ENCODE measurements around the gene IL12RB1. TPM values are rescaled to one million over a fixed set of nuclear protein-coding genes. Genes with fewer than 3 reads are reported as not detected.

IL12RB1 gene
- total and polyA plus RNA-seq, 2 of the 13 experiments (the other 11 are each of a cell fraction or from before 2014, with no cell fraction given) = 0.03 to 0.04 TPM

GRCh38 chr19:18117692-18118378, 31.1 kb upstream of the IL12RB1 start (continued):
- TF ChIP-seq, protein P1, sequence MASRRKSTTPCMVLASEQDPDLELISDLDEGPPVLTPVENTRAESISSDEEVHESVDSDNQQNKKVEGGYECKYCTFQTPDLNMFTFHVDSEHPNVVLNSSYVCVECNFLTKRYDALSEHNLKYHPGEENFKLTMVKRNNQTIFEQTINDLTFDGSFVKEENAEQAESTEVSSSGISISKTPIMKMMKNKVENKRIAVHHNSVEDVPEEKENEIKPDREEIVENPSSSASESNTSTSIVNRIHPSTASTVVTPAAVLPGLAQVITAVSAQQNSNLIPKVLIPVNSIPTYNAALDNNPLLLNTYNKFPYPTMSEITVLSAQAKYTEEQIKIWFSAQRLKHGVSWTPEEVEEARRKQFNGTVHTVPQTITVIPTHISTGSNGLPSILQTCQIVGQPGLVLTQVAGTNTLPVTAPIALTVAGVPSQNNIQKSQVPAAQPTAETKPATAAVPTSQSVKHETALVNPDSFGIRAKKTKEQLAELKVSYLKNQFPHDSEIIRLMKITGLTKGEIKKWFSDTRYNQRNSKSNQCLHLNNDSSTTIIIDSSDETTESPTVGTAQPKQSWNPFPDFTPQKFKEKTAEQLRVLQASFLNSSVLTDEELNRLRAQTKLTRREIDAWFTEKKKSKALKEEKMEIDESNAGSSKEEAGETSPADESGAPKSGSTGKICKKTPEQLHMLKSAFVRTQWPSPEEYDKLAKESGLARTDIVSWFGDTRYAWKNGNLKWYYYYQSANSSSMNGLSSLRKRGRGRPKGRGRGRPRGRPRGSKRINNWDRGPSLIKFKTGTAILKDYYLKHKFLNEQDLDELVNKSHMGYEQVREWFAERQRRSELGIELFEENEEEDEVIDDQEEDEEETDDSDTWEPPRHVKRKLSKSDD (CRISPR knock-in tag; IDR thresholded peaks at IDR 0.05; ENCODE audit: low read depth) = no peak
- TF ChIP-seq ZFX (CRISPR knock-in tag; IDR thresholded peaks at IDR 0.05; ENCODE audit: low read depth) = no peak
- TF ChIP-seq, protein P2, sequence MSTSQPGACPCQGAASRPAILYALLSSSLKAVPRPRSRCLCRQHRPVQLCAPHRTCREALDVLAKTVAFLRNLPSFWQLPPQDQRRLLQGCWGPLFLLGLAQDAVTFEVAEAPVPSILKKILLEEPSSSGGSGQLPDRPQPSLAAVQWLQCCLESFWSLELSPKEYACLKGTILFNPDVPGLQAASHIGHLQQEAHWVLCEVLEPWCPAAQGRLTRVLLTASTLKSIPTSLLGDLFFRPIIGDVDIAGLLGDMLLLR (CRISPR knock-in tag; IDR thresholded peaks at IDR 0.05) = no peak
- TF ChIP-seq REXO4 (CRISPR knock-in tag; IDR thresholded peaks at IDR 0.05; ENCODE audit: borderline replicate concordance) = no peak
- no peak for TF ChIP-seq ZBTB38 (CRISPR knock-in tag; IDR thresholded peaks at IDR 0.05)
- no peak for TF ChIP-seq FOXK1 (CRISPR knock-in tag; IDR thresholded peaks at IDR 0.05; ENCODE audit: borderline replicate concordance, low read depth)
- TF ChIP-seq ZFP91 (CRISPR knock-in tag; IDR thresholded peaks at IDR 0.05; ENCODE audit: borderline replicate concordance) = no peak; the same call in 1 of the 2 replicates
- no peak for TF ChIP-seq SOX13 (IDR thresholded peaks at IDR 0.05)
- TF ChIP-seq SOX13 (CRISPR knock-in tag; conservative IDR thresholded peaks at IDR 0.05 in 1 of 2, IDR thresholded peaks at IDR 0.05 in 1 of 2) = no peak
- TF ChIP-seq GATAD1 (CRISPR knock-in tag; IDR thresholded peaks at IDR 0.05) = no peak
- no peak for TF ChIP-seq ZNF775 (CRISPR knock-in tag; IDR thresholded peaks at IDR 0.05; ENCODE audit: borderline replicate concordance)
- TF ChIP-seq PRMT3 (CRISPR knock-in tag; IDR thresholded peaks at IDR 0.05; ENCODE audit: borderline replicate concordance, low read depth) = no peak
- TF ChIP-seq HMGXB3 (CRISPR knock-in tag; IDR thresholded peaks at IDR 0.05; ENCODE audit: borderline replicate concordance) = no peak
- TF ChIP-seq, protein P3, sequence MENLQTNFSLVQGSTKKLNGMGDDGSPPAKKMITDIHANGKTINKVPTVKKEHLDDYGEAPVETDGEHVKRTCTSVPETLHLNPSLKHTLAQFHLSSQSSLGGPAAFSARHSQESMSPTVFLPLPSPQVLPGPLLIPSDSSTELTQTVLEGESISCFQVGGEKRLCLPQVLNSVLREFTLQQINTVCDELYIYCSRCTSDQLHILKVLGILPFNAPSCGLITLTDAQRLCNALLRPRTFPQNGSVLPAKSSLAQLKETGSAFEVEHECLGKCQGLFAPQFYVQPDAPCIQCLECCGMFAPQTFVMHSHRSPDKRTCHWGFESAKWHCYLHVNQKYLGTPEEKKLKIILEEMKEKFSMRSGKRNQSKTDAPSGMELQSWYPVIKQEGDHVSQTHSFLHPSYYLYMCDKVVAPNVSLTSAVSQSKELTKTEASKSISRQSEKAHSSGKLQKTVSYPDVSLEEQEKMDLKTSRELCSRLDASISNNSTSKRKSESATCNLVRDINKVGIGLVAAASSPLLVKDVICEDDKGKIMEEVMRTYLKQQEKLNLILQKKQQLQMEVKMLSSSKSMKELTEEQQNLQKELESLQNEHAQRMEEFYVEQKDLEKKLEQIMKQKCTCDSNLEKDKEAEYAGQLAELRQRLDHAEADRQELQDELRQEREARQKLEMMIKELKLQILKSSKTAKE (CRISPR knock-in tag; IDR thresholded peaks at IDR 0.05; ENCODE audit: borderline replicate concordance) = no peak
- TF ChIP-seq AGO1 (IDR thresholded peaks at IDR 0.05; ENCODE audit: low read depth, low read length, poor library complexity, severe bottlenecking) = no peak
- TF ChIP-seq ISX (CRISPR knock-in tag; conservative IDR thresholded peaks at IDR 0.05) = no peak
